Measurements from ENCODE around the gene DNAH8. TPM values are rescaled to one million over a fixed set of nuclear protein-coding genes. Genes with fewer than 3 reads are reported as not detected.

Gene DNAH8
- total and polyA plus RNA-seq, 4 experiments from 2014 or later = 0.04 to 0.17 (median 0.09) TPM; not detected in 1

DNA sequence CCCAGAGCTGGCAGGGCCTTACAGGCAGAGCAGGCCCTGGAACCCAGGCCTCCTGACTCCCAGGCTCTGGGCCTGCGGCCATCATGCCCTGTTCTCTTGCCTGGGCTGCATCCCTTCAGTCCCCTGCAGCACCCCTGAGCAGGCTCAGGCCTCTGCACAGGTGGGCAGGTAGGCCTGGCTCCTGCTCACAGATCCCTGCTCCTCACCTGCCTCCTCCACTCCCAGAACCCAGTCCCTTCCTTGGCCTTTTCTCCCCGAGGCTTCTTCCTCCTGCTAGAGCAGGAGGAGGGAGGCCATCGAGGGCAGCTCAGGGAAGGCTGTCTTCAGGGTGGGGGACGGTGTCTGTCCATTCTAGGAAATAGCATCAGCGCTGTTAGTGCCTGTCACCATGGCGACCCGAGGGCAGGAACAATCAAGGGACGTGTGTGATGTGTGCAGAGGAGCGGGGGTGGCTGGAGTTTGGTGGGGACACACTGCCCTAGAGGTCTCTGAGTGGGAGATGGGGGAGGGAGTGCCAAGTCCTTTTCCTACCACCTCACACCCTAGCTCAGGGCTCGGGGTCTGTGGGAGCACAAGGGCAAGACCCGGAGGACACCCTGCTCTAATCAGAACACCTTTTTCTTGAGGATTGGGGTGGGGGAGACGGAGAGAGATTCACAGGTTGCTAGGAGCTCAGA lies 360.0 kb downstream of the DNAH8 start:
- ChIA-PET POLR2A (ENCODE audit: partially characterized antibody) (interaction anchor here (0.8 kb wide), 1 partner anchor 40 kb away, joined by 3 read pairs; the partner anchor contains the start of gene SAYSD1), CTCF (ENCODE audit: partially characterized antibody) (no interaction called here)
- no peaks in the 10 kb centered on the region for H3K9me3 ChIP-seq (ENCODE audit: control insufficient read depth in 1 of 2, low read length in 2 of 2)
- no peak overlapping the region for H3K27ac ChIP-seq (ENCODE audit: low read depth, low read length)
- Mint-ChIP-seq H3K36me3 (no peaks in the 10 kb centered on the region), H3K27me3 (peaks cover 0 to 3% of the 10 kb centered on the region in 2 donors), H3K4me3 (no peak overlapping the region), H3K4me1 (no peaks in the 10 kb centered on the region), H3K9me3 (no peaks in the 10 kb centered on the region), H3K27ac (no peak overlapping the region)
- H3K4me1 ChIP-seq (ENCODE audit: insufficient read depth, low read length) = no peaks in the 10 kb centered on the region
- no peaks in the 10 kb centered on the region for H3K36me3 ChIP-seq (ENCODE audit: insufficient read depth, low read length)
- DNase-seq = no peak
- intact Hi-C loops (cut with micrococcal nuclease) = no loop called here
- no peaks in the 10 kb centered on the region for H3K27me3 ChIP-seq (ENCODE audit: insufficient read depth, low read length)
- no peak overlapping the region for H3K4me3 ChIP-seq (ENCODE audit: low read length in 2 of 2)

GRCh38 chr6:39075807-39076622 lies 360.9 kb downstream of the DNAH8 start:
- Mint-ChIP-seq H3K27ac (no peak overlapping the region), H3K27me3 (peaks cover 0 to 3% of the 10 kb centered on the region in 2 donors), H3K4me1 (no peaks in the 10 kb centered on the region), H3K4me3 (no peak overlapping the region), H3K9me3 (no peaks in the 10 kb centered on the region), H3K36me3 (no peaks in the 10 kb centered on the region)
- ChIA-PET POLR2A (ENCODE audit: partially characterized antibody) (interaction anchor here (0.8 kb wide), 1 partner anchor 39 kb away, joined by 3 read pairs; the partner anchor contains the start of gene SAYSD1), CTCF (ENCODE audit: partially characterized antibody) (no interaction called here)
- Histone ChIP-seq H3K27ac (ENCODE audit: low read depth, low read length) (no peak overlapping the region), H3K9me3 (ENCODE audit: control insufficient read depth in 1 of 2, low read length in 2 of 2) (no peaks in the 10 kb centered on the region), H3K27me3 (ENCODE audit: insufficient read depth, low read length) (no peaks in the 10 kb centered on the region), H3K4me1 (ENCODE audit: insufficient read depth, low read length) (no peaks in the 10 kb centered on the region), H3K36me3 (ENCODE audit: insufficient read depth, low read length) (no peaks in the 10 kb centered on the region), H3K4me3 (ENCODE audit: low read length in 2 of 2) (no peak overlapping the region)
- intact Hi-C loops (cut with micrococcal nuclease) = no loop called here
- no peak for DNase-seq

DNA sequence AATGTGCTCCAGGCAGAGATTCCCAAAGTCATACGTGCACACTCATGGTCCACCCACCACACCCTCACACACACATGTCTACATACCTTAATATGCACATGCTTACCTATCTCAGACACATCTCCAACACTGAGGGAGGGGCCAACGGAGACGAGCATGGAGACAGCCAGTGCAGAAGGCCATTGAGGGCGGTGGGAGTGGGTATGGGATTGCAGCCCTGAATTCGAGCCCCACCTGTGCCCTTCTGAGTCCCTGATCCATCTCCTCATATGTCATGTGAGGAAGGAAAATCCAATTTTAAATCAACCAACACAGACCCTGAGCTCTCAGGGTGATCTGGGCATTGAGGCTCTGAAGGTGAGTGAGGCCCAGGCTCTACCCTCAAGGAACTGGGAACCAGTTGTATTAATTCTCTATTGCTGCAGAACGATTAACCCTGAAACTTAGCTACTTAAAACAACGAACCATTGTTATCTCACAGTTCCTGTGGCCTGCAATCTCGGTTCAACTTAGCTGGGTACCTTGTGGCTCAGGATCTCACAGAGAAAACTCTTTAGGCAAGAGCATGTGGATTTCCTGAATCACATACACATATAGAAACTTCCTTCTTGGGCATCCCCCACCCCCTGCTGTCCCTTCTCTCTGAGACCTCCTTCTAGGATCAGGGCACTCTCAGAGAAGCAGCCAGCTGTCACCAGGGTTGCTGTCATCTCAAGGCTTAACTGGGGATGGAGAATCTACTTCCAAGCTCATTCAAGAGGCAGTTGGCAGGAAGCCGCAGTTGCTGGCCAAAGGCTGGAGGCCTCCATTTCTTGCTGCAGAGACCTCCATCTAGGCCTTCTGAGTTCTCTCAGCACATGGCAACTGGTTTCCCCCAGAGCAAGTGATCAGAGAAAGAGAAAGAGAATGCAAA lies 361.8 kb downstream of the DNAH8 start:
- H3K4me3 Mint-ChIP-seq = no peak overlapping the region
- POLR2A ChIA-PET (ENCODE audit: partially characterized antibody) = no interaction called here
- intact Hi-C loops (cut with micrococcal nuclease) = no loop called here
- Histone ChIP-seq H3K4me3 (ENCODE audit: low read length in 2 of 2) (no peak overlapping the region), H3K9me3 (ENCODE audit: control insufficient read depth in 1 of 2, low read length in 2 of 2) (no peaks in the 10 kb centered on the region), H3K27ac (ENCODE audit: low read depth, low read length) (no peak overlapping the region), H3K4me1 (ENCODE audit: insufficient read depth, low read length) (no peaks in the 10 kb centered on the region), H3K27me3 (ENCODE audit: insufficient read depth, low read length) (no peaks in the 10 kb centered on the region), H3K36me3 (ENCODE audit: insufficient read depth, low read length) (no peaks in the 10 kb centered on the region)
- no peak overlapping the region for H3K27ac Mint-ChIP-seq
- H3K9me3 Mint-ChIP-seq = no peaks in the 10 kb centered on the region
- H3K4me1 Mint-ChIP-seq = no peaks in the 10 kb centered on the region
- H3K36me3 Mint-ChIP-seq = no peaks in the 10 kb centered on the region
- CTCF ChIA-PET (ENCODE audit: partially characterized antibody) = no interaction called here
- no peak for DNase-seq
- H3K27me3 Mint-ChIP-seq = peaks cover 0 to 3% of the 10 kb centered on the region in 2 donors

DNA sequence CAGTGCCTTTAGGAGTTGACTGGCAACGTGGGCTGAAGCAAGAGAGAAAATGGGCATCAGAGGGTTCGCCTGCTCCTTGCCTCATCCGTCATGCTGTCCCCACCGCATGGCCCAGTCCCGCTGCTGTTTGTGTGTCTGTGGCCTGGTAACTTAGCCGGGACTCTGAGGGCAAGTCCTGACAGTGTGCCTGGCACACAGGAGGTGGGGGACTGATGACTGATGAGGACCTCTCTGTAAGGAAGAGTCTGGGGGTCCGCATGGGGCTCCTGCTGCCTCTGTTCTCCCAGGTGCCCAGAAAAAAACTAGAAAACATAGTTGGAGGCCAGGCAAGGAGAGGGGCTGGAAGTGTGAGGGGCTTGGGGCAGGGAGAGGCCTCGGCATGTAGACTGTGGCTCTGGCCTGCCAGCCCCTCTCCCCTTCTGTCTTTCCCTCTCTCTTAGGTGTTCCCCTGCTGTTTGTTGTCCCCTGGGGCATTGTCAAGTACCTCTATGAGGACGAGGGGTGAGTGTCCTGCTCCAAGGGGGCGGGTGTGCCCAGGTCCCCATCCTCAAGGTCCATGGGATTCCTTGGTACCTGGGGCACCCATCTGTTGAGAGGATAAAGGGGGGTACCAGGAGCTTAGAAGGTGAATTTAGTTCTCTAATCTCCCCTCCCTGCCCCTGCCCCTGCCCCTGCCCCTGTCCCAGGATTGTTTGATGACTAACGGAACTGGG lies 362.9 kb downstream of the DNAH8 start:
- H3K4me1 Mint-ChIP-seq = no peaks in the 10 kb centered on the region
- Histone ChIP-seq H3K27ac (ENCODE audit: low read depth, low read length) (no peak overlapping the region), H3K36me3 (ENCODE audit: insufficient read depth, low read length) (no peaks in the 10 kb centered on the region), H3K4me3 (ENCODE audit: low read length in 2 of 2) (no peak overlapping the region), H3K4me1 (ENCODE audit: insufficient read depth, low read length) (no peaks in the 10 kb centered on the region), H3K27me3 (ENCODE audit: insufficient read depth, low read length) (no peaks in the 10 kb centered on the region), H3K9me3 (ENCODE audit: control insufficient read depth in 1 of 2, low read length in 2 of 2) (no peaks in the 10 kb centered on the region)
- no peaks in the 10 kb centered on the region for H3K9me3 Mint-ChIP-seq
- peak overlapping the region in 1 of 7 donors; percentile 65 for H3K27ac Mint-ChIP-seq
- H3K27me3 Mint-ChIP-seq = no peaks in the 10 kb centered on the region
- ChIA-PET CTCF (ENCODE audit: partially characterized antibody) (no interaction called here), POLR2A (ENCODE audit: partially characterized antibody) (no interaction called here)
- intact Hi-C loops (cut with micrococcal nuclease) = no loop called here
- DNase-seq = no peak
- H3K4me3 Mint-ChIP-seq = no peak overlapping the region
- no peaks in the 10 kb centered on the region for H3K36me3 Mint-ChIP-seq

- no peaks in the 10 kb centered on the region for H3K36me3 Mint-ChIP-seq
- H3K27me3 ChIP-seq (ENCODE audit: insufficient read depth, low read length) = no peaks in the 10 kb centered on the region
- no peak for DNase-seq
- H3K4me3 ChIP-seq (ENCODE audit: low read length in 2 of 2) = no peak overlapping the region
- no peaks in the 10 kb centered on the region for H3K9me3 ChIP-seq (ENCODE audit: control insufficient read depth in 1 of 2, low read length in 2 of 2)
- no peaks in the 10 kb centered on the region for H3K9me3 Mint-ChIP-seq
- H3K36me3 ChIP-seq (ENCODE audit: insufficient read depth, low read length) = no peaks in the 10 kb centered on the region
- no peaks in the 10 kb centered on the region for H3K4me1 Mint-ChIP-seq
- ChIA-PET CTCF (ENCODE audit: partially characterized antibody) (no interaction called here), POLR2A (ENCODE audit: partially characterized antibody) (no interaction called here)
- intact Hi-C loops (cut with micrococcal nuclease) = no loop called here
- H3K4me3 Mint-ChIP-seq = no peak overlapping the region
- H3K27me3 Mint-ChIP-seq = peaks cover 2 to 3% of the 10 kb centered on the region in 2 donors
- H3K4me1 ChIP-seq (ENCODE audit: insufficient read depth, low read length) = no peaks in the 10 kb centered on the region
- H3K27ac Mint-ChIP-seq = no peak overlapping the region
- no peak overlapping the region for H3K27ac ChIP-seq (ENCODE audit: low read depth, low read length)
These were observed 363.6 kb downstream of the DNAH8 start for GRCh38 chr6:39078695-39079094.

GRCh38 chr6:39079197-39080125 lies 364.4 kb downstream of the DNAH8 start:
- Histone ChIP-seq H3K36me3 (ENCODE audit: insufficient read depth, low read length) (no peaks in the 10 kb centered on the region), H3K4me3 (ENCODE audit: low read length in 2 of 2) (no peak overlapping the region), H3K27me3 (ENCODE audit: insufficient read depth, low read length) (no peaks in the 10 kb centered on the region), H3K27ac (ENCODE audit: low read depth, low read length) (no peak overlapping the region), H3K9me3 (ENCODE audit: control insufficient read depth in 1 of 2, low read length in 2 of 2) (no peaks in the 10 kb centered on the region), H3K4me1 (ENCODE audit: insufficient read depth, low read length) (no peaks in the 10 kb centered on the region)
- Mint-ChIP-seq H3K27me3 (peaks cover 3 to 5% of the 10 kb centered on the region in 2 donors), H3K36me3 (no peaks in the 10 kb centered on the region), H3K27ac (no peak overlapping the region), H3K4me3 (no peak overlapping the region), H3K9me3 (no peaks in the 10 kb centered on the region), H3K4me1 (no peaks in the 10 kb centered on the region)
- DNase-seq = no peak
- intact Hi-C loops (cut with micrococcal nuclease) = no loop called here
- ChIA-PET CTCF (ENCODE audit: partially characterized antibody) (no interaction called here), POLR2A (ENCODE audit: partially characterized antibody) (no interaction called here)

Measured in CD4-positive, alpha-beta memory T cell (primary cell).